ENCODE results near the gene DGKK.

- TF ChIP-seq CTCF (IDR thresholded peaks at IDR 0.05): no peak
- no peak for TF ChIP-seq POLR2A (IDR thresholded peaks at IDR 0.05)
Measured at GRCh38 chrX:50407976-50408375, 62.6 kb downstream of the DGKK start.

Data from prostate gland (tissue), 2 donors.